Measurements from ENCODE around the gene BCL6B.

- TF ChIP-seq, protein P1, sequence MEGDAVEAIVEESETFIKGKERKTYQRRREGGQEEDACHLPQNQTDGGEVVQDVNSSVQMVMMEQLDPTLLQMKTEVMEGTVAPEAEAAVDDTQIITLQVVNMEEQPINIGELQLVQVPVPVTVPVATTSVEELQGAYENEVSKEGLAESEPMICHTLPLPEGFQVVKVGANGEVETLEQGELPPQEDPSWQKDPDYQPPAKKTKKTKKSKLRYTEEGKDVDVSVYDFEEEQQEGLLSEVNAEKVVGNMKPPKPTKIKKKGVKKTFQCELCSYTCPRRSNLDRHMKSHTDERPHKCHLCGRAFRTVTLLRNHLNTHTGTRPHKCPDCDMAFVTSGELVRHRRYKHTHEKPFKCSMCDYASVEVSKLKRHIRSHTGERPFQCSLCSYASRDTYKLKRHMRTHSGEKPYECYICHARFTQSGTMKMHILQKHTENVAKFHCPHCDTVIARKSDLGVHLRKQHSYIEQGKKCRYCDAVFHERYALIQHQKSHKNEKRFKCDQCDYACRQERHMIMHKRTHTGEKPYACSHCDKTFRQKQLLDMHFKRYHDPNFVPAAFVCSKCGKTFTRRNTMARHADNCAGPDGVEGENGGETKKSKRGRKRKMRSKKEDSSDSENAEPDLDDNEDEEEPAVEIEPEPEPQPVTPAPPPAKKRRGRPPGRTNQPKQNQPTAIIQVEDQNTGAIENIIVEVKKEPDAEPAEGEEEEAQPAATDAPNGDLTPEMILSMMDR (IDR thresholded peaks at IDR 0.05) = no peak
- TF ChIP-seq POLR2A (IDR thresholded peaks at IDR 0.05) = peak in 1 of 2 donors; percentile 53
These were observed 6.8 kb downstream of the BCL6B start for GRCh38 chr17:7029659-7030058.

Measured in uterus (tissue), 2 donors.